ENCODE data around the gene CSPG4. TPM values are rescaled to one million over a fixed set of nuclear protein-coding genes. Genes with fewer than 3 reads are reported as not detected.

The CSPG4 gene
- total and polyA plus RNA-seq, 3 donors from 2014 or later, result 4.4 to 6.5 (median 5.2) TPM

DNA sequence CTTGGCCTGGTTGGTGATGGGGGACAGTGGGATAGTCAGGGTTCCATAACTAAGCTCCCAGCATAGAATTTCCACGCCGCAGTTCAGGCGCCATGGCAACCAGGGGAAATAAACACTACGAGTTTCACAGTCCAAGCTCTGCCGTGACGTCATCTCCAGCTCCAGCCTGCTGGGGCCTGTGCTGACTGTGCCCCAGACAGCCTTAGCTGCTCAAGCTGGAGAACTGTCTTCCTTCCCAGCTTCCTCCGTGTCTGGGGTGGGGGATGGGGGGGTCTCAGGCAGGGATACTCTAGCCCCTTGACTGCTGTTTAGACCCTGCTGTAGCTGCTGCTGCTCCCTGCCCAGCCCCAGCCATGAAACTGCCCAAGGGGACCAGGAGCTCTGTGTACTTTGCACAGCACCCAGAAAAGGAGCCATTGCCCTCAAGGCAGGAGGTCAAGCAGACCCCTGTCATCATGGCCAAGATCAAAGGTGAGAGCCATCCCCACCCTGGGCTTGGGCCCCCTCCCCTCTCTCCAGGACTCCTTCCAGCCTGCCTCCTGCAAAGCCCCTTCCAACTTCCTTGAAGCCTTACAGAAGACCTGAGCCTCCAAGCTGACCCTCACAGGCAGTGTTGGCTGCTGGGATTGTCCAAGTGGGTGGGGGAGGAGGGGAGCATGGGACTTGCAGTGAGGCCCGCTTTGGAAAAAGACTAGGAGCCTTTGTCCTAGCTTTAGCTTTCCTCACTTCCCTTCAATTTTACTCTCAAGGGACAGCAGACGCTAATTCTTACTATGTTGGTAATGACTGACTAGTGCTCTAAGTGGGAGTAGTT is 11.4 kb upstream of the CSPG4 start:
- intact Hi-C loops (cut with DNase I; ENCODE audit: low total_unique reads), result no loop called here
- H3K27me3 ChIP-seq, result no peaks in the 10 kb centered on the region
- H3K4me1 ChIP-seq, result peaks cover 7% of the 10 kb centered on the region
- no peak overlapping the region for H3K4me3 ChIP-seq
- no peak overlapping the region for H3K27ac ChIP-seq
- DNase-seq, result peak; percentile 91
- H3K36me3 ChIP-seq (ENCODE audit: low read depth, missing control alignments), result no peaks in the 10 kb centered on the region
- TF ChIP-seq, protein P1, sequence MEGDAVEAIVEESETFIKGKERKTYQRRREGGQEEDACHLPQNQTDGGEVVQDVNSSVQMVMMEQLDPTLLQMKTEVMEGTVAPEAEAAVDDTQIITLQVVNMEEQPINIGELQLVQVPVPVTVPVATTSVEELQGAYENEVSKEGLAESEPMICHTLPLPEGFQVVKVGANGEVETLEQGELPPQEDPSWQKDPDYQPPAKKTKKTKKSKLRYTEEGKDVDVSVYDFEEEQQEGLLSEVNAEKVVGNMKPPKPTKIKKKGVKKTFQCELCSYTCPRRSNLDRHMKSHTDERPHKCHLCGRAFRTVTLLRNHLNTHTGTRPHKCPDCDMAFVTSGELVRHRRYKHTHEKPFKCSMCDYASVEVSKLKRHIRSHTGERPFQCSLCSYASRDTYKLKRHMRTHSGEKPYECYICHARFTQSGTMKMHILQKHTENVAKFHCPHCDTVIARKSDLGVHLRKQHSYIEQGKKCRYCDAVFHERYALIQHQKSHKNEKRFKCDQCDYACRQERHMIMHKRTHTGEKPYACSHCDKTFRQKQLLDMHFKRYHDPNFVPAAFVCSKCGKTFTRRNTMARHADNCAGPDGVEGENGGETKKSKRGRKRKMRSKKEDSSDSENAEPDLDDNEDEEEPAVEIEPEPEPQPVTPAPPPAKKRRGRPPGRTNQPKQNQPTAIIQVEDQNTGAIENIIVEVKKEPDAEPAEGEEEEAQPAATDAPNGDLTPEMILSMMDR (IDR thresholded peaks at IDR 0.05), result no peak
- TF ChIP-seq POLR2A (IDR thresholded peaks at IDR 0.05), result no peak
- WGBS, 2 donors, result 33 to 46% methylated on average over 6 to 9 of the region's 9 CpGs
- no peaks in the 10 kb centered on the region for H3K9me3 ChIP-seq

DNA sequence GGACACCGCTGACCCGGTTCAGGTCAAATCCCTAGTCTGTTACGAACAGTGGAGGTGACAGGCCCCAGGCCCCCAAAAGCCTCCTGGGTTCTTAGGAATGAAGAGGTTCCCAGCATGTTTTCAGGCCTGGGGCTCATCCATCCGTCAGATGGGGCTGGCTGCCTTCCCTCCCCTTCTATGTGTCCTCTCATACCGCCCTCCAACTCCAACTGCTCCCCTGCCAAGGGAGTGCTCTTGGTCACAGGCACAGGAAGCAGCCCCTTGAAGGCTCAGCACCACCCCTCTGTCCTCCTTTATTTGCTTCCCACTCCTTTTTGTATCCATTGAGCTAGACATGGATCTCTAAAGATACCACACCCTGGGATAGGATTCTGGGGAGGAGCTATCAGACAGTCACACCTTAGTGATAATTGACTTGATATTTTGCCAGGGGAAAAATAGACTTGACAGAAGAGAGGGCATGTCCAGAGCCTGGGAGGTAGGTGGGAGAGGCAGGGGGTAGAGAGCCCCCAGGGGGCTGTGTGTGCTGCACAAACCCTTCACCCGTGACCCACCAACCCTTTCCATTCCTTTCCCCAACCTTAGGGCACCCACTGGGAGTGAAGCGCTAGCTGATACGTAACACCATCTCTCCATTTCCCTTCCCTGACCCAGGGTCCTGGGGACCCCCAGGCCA is 10.7 kb upstream of the CSPG4 start:
- WGBS, 2 donors, result 66 to 79% methylated on average over 5 to 8 of the region's 8 CpGs
- peaks cover 7% of the 10 kb centered on the region for H3K4me1 ChIP-seq
- intact Hi-C loops (cut with DNase I; ENCODE audit: low total_unique reads), result no loop called here

DNA sequence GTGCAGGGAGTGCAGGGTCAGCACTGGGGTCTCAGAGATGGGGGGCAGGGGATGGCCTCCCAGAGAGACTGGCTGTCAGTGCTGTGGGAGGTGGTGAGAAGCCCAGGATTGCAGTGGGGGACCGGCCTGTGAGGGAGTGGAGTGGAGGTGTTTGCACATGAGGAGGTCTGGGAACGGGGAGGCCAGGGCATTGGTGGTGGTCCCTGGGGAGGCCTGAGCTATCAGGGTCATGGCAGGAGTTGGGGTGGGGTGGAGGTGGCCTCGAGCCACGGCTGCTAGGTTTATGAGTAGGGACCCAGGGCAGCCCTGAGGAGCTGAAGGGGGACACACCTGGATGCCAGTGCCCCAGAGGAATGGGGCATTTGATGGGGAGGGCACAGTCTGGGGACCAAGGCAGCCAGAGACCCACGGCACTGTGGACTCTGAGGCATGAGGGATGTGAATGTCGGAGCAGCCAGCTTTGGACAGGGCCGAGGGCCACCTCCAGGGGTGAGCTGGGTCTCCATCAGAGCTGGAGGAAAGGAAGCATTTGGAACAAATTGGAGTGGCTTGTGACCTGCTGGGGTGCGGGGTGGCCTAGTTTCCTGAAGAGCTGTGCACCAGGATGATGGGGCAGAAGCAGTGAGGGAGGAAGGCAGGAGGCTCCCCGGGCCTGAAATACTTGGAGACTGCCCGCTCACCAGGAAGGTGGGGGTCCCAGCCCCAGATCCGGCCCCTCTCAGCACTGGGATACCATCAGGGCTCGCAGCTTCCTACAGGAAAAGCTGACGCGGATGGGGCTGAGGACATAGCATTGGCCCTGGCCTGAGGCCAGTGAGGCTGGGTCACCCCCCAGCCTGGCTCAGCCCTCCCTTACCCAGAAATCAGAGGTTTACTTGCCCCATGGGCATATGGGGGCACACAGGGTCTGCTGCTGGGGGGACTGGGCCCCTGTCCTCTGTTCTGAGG is 9.5 kb upstream of the CSPG4 start:
- 85 to 92% methylated on average over 12 to 14 of the region's 14 CpGs for WGBS, 2 donors
- no peaks in the 10 kb centered on the region for H3K9me3 ChIP-seq
- intact Hi-C loops (cut with DNase I; ENCODE audit: low total_unique reads), result no loop called here
- no peak overlapping the region for H3K27ac ChIP-seq
- no peak for DNase-seq
- peaks cover 7% of the 10 kb centered on the region for H3K4me1 ChIP-seq
- no peaks in the 10 kb centered on the region for H3K36me3 ChIP-seq (ENCODE audit: low read depth, missing control alignments)
- H3K4me3 ChIP-seq, result no peak overlapping the region
- TF ChIP-seq POLR2A (IDR thresholded peaks at IDR 0.05), result no peak
- TF ChIP-seq, protein P1 (IDR thresholded peaks at IDR 0.05), result no peak
- no peaks in the 10 kb centered on the region for H3K27me3 ChIP-seq

More for the DNA sequence above, 10.7 kb upstream of the CSPG4 start:
- no peak for DNase-seq
- no peak overlapping the region for H3K4me3 ChIP-seq
- TF ChIP-seq POLR2A (IDR thresholded peaks at IDR 0.05), result no peak
- TF ChIP-seq, protein P1 (IDR thresholded peaks at IDR 0.05), result no peak
- H3K36me3 ChIP-seq (ENCODE audit: low read depth, missing control alignments), result no peaks in the 10 kb centered on the region
- no peaks in the 10 kb centered on the region for H3K9me3 ChIP-seq
- no peaks in the 10 kb centered on the region for H3K27me3 ChIP-seq
- no peak overlapping the region for H3K27ac ChIP-seq

DNA sequence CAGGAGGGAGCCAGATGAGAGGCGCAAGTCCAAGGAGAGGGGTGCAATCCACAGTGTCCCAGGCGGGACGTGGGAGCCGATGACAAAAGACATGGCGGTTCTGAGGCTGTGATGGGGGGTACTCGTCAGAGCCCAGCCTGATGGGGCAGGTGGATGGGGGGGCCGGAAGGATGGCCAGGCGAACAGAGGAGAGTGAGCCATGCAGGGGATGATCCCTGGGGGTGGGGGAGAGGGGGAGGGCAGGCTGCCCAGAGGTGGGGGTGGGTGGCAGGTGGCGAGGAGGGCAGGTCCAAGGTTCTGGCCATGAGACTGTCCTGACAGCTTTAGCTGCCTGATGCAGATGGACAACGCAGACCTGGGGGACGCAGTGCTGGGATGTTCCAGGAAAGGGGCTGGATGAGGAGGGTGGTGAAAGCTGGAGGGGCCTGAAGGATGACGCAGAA is 8.9 kb upstream of the CSPG4 start:
- WGBS, 2 donors, result 82 to 89% methylated on average over 12 of the region's 12 CpGs
- Histone ChIP-seq H3K4me3 (no peak overlapping the region), H3K36me3 (ENCODE audit: low read depth, missing control alignments) (no peaks in the 10 kb centered on the region), H3K27me3 (no peaks in the 10 kb centered on the region), H3K9me3 (no peaks in the 10 kb centered on the region), H3K4me1 (peaks cover 7% of the 10 kb centered on the region), H3K27ac (no peak overlapping the region)
- intact Hi-C loops (cut with DNase I; ENCODE audit: low total_unique reads), result no loop called here
- no peak for DNase-seq
- no peak for TF ChIP-seq POLR2A (IDR thresholded peaks at IDR 0.05)
- TF ChIP-seq, protein P1 (IDR thresholded peaks at IDR 0.05), result no peak
